ENCODE measurements around the gene GAL3ST3.

- TF ChIP-seq CTCF (conservative IDR thresholded peaks at IDR 0.05 in 1 of 2, IDR thresholded peaks at IDR 0.05 in 1 of 2; ENCODE audit: extremely low read depth in 1 of 2, insufficient read depth in 1 of 2, low read depth in 1 of 2, low read length in 2 of 2) = no peak
- TF ChIP-seq EZH2 (IDR thresholded peaks at IDR 0.05; ENCODE audit: borderline replicate concordance, low read length) = no peak
These were observed 11.2 kb upstream of the GAL3ST3 start for GRCh38 chr11:66059966-66060680.

Data from mammary epithelial cell (primary cell).